ENCODE measurements around the gene ZNF195.

DNA sequence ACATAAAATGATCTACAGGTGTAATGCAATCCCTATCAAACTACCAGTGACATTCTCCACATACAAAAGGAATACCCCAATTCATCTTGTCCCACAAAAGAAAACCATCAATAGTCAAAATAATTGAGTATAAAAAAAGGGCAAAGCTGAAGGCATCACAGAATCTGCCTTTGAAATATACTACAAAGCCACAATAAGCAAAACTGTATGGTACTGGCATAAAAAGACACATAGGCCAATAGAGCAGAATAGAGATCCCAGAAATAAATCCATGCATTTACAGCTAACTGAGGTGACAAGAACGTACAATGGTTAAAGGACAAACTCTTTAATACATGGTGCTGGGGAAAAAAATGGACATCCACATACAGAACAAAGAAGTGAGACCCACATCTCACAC, 31.8 kb downstream of the ZNF195 start:
- TF ChIP-seq, protein P1, sequence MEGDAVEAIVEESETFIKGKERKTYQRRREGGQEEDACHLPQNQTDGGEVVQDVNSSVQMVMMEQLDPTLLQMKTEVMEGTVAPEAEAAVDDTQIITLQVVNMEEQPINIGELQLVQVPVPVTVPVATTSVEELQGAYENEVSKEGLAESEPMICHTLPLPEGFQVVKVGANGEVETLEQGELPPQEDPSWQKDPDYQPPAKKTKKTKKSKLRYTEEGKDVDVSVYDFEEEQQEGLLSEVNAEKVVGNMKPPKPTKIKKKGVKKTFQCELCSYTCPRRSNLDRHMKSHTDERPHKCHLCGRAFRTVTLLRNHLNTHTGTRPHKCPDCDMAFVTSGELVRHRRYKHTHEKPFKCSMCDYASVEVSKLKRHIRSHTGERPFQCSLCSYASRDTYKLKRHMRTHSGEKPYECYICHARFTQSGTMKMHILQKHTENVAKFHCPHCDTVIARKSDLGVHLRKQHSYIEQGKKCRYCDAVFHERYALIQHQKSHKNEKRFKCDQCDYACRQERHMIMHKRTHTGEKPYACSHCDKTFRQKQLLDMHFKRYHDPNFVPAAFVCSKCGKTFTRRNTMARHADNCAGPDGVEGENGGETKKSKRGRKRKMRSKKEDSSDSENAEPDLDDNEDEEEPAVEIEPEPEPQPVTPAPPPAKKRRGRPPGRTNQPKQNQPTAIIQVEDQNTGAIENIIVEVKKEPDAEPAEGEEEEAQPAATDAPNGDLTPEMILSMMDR (IDR thresholded peaks at IDR 0.05 in 2 of 3, conservative IDR thresholded peaks at IDR 0.05 in 1 of 3; ENCODE audit: control insufficient read depth in 2 of 3, extremely low read depth in 1 of 3, insufficient read depth in 1 of 3, low read depth in 3 of 3, low read length in 3 of 3), result no peak
- no peak for TF ChIP-seq ZNF274 (IDR thresholded peaks at IDR 0.05; ENCODE audit: insufficient read depth, insufficient read length)
- TF ChIP-seq POLR2AphosphoS5 (IDR thresholded peaks at IDR 0.05; ENCODE audit: low read length), result no peak
- TF ChIP-seq RELA (IDR thresholded peaks at IDR 0.05; ENCODE audit: borderline replicate concordance, partially characterized antibody), result no peak
